IMR-90 (cell line): ENCODE data around the gene ANKLE1. TPM values are rescaled to one million over a fixed set of nuclear protein-coding genes. Genes with fewer than 3 reads are reported as not detected.

Source experiments
- ATAC-seq: fragments of 200-7000 bp; cut with Tn5 transposase; 2 replicates; pipeline ENCODE4 v1.9.1; 2020; ENCODE audit warnings: low read depth, mild to moderate bottlenecking, moderate library complexity
- BruUV-seq: library from RNA; stranded (reverse); fragments of 400-500 nt; replicated peaks from 2 replicates; lab custom pipeline; 2021; lab: Mats Ljungman, UMichigan
- CTCF ChIA-PET: fragments of 300-600 bp; formaldehyde crosslinking; extraction: SDS; loops from one replicate; lab custom pipeline; 2021; ENCODE audit warnings: antibody characterized with exemption; lab: Yijun Ruan, JAX
- POLR2A ChIA-PET: fragments of 300-600 bp; sonication (Branson Sonifier 250); formaldehyde crosslinking; loops from one replicate; lab custom pipeline; 2022; ENCODE audit warnings: antibody characterized with exemption; ENCODE audit not compliant: unreplicated experiment; lab: Charles Lee
- DNase-seq: peaks from one replicate; pipeline ENCODE4 v3.0.0; 2013
- H2AFZ ChIP-seq: replicated peaks from 2 replicates; pipeline ENCODE3; 2013; ENCODE audit warnings: low read length, mild to moderate bottlenecking; ENCODE audit not compliant: poor library complexity
- H2AK5ac ChIP-seq: 2 replicates; pipeline ENCODE4 v1.6.1; 2013; ENCODE audit warnings: low read depth, low read length, inconsistent platforms
- H2AK9ac ChIP-seq: replicated peaks from 2 replicates; pipeline ENCODE3; 2013; ENCODE audit warnings: mild to moderate bottlenecking, low read depth, low read length, moderate library complexity; ENCODE audit not compliant: poor library complexity
- H2BK120ac ChIP-seq: 2 replicates; pipeline ENCODE4 v1.6.1; 2013; ENCODE audit warnings: low read depth, low read length, inconsistent platforms
- H2BK15ac ChIP-seq: 3 replicates; pipeline ENCODE4 v1.6.1; 2013; ENCODE audit warnings: low read depth, low read length, inconsistent platforms
- H2BK20ac ChIP-seq: 2 replicates; pipeline ENCODE4 v1.6.1; 2013; ENCODE audit warnings: low read depth, mild to moderate bottlenecking, inconsistent platforms, low read length, moderate library complexity
- H2BK5ac ChIP-seq: 2 replicates; pipeline ENCODE4 v1.6.1; 2013; ENCODE audit warnings: mild to moderate bottlenecking, low read depth, low read length, inconsistent platforms; ENCODE audit not compliant: poor library complexity, severe bottlenecking
- H3K14ac ChIP-seq: replicated peaks from 2 replicates; pipeline ENCODE4 v1.6.1; 2013; ENCODE audit warnings: low read depth, low read length, inconsistent platforms
- H3K18ac ChIP-seq: 2 replicates; pipeline ENCODE4 v1.6.1; 2013; ENCODE audit warnings: low read depth, low read length, control low read depth
- H3K23ac ChIP-seq: 2 replicates; pipeline ENCODE4 v1.6.1; 2013; ENCODE audit warnings: low read depth, low read length, inconsistent platforms
- H3K27ac ChIP-seq: 2 replicates; pipeline ENCODE4 v1.5.1; 2013; ENCODE audit warnings: mild to moderate bottlenecking, control low read depth, low read length; ENCODE audit not compliant: insufficient read depth
- H3K27me3 ChIP-seq: 2 replicates; pipeline ENCODE4 v1.6.1; 2013; ENCODE audit warnings: low read length; ENCODE audit not compliant: control insufficient read depth, insufficient read depth
- H3K36me3 ChIP-seq: 2 replicates; pipeline ENCODE4 v1.6.1; 2013; ENCODE audit warnings: low read length, mixed read lengths; ENCODE audit not compliant: control insufficient read depth, insufficient read depth
- H3K4ac ChIP-seq: 2 replicates; pipeline ENCODE4 v1.6.1; 2013; ENCODE audit warnings: low read depth, low read length, inconsistent platforms
- H3K4me1 ChIP-seq: 2 replicates; pipeline ENCODE4 v1.6.1; 2013; ENCODE audit warnings: low read length, mixed read lengths; ENCODE audit not compliant: control insufficient read depth, insufficient read depth
- H3K4me2 ChIP-seq: 2 replicates; pipeline ENCODE4 v1.6.1; 2013; ENCODE audit warnings: low read depth, mild to moderate bottlenecking, control low read depth, low read length, moderate library complexity
- H3K4me3 ChIP-seq: 2 replicates; pipeline ENCODE4 v1.5.1; 2013; ENCODE audit warnings: low read depth, mild to moderate bottlenecking, control low read depth, low read length, moderate library complexity; ENCODE audit not compliant: insufficient read depth
- H3K56ac ChIP-seq: 2 replicates; pipeline ENCODE4 v1.6.1; 2013; ENCODE audit warnings: low read length, inconsistent platforms; ENCODE audit not compliant: insufficient read depth; ENCODE audit errors: extremely low read depth
- H3K79me1 ChIP-seq, 2 experiments: 2 replicates each; pipeline ENCODE4 v1.6.1; 2013; ENCODE audit warnings: low read length in 2 of 2, inconsistent platforms in 1 of 2, low read depth in 1 of 2
- H3K9ac ChIP-seq: 2 replicates; pipeline ENCODE4 v1.6.1; 2013; ENCODE audit warnings: low read depth, low read length, control low read depth
- H3K9me1 ChIP-seq: 2 replicates; pipeline ENCODE4 v1.6.1; 2013; ENCODE audit warnings: low read length, inconsistent platforms; ENCODE audit not compliant: insufficient read depth
- H3K9me3 ChIP-seq: 2 replicates; pipeline ENCODE4 v1.6.1; 2013; ENCODE audit warnings: low read length; ENCODE audit not compliant: control insufficient read depth, insufficient read depth
- H4K20me1 ChIP-seq: 2 replicates; pipeline ENCODE4 v1.6.1; 2013; ENCODE audit warnings: low read length, inconsistent platforms; ENCODE audit not compliant: insufficient read depth
- H4K5ac ChIP-seq: 2 replicates; pipeline ENCODE4 v1.6.1; 2013; ENCODE audit warnings: mild to moderate bottlenecking, low read depth, low read length, control low read depth
- H4K8ac ChIP-seq, 2 experiments: 2 replicates each; pipeline ENCODE4 v1.6.1; 2013; ENCODE audit warnings: low read depth in 2 of 2, low read length in 2 of 2, control low read depth in 1 of 2, inconsistent platforms in 1 of 2
- H4K91ac ChIP-seq: 2 replicates; pipeline ENCODE4 v1.6.1; 2013; ENCODE audit warnings: low read depth, low read length, inconsistent platforms; ENCODE audit not compliant: insufficient read depth
- BHLHE40 ChIP-seq: fragments of 150-350 bp; IDR thresholded peaks from 2 replicates; pipeline ENCODE4 v1.6.1; 2016; ENCODE audit warnings: mild to moderate bottlenecking, low read depth, low read length
- CHD1 ChIP-seq: IDR thresholded peaks from 2 replicates; pipeline ENCODE4 v1.6.1; 2012; ENCODE audit warnings: low read depth, low read length, improper control_type of control experiment
- ELK1 ChIP-seq: fragments of 150-350 bp; IDR thresholded peaks from 2 replicates; pipeline ENCODE4 v1.6.1; 2016; ENCODE audit warnings: low read depth, mild to moderate bottlenecking, low read length, moderate library complexity, borderline replicate concordance
- MAFK ChIP-seq: IDR thresholded peaks from 2 replicates; pipeline ENCODE4 v1.6.1; 2012; ENCODE audit warnings: low read depth, low read length, improper control_type of control experiment
- NFE2L2 ChIP-seq: fragments of 150-350 bp; IDR thresholded peaks from 2 replicates; pipeline ENCODE4 v1.6.1; 2016; ENCODE audit warnings: low read depth, mild to moderate bottlenecking, low read length
- RCOR1 ChIP-seq: IDR thresholded peaks from 2 replicates; pipeline ENCODE4 v1.6.1; 2012; ENCODE audit warnings: mild to moderate bottlenecking, low read length, improper control_type of control experiment; ENCODE audit not compliant: insufficient replicate concordance
- RFX5 ChIP-seq: IDR thresholded peaks from 2 replicates; pipeline ENCODE4 v1.8.0; 2012; ENCODE audit warnings: low read depth, mild to moderate bottlenecking, low read length, moderate library complexity
- USF2 ChIP-seq: fragments of 150-350 bp; IDR thresholded peaks from 2 replicates; pipeline ENCODE4 v1.6.1; 2017; ENCODE audit warnings: mild to moderate bottlenecking, antibody characterized with exemption, low read length, low read depth
- WGBS, 2 experiments: methylation state at CpG; one replicate each; pipeline versions ENCODE4 v1.1.5 to v1.1.7; 2013; ENCODE audit warnings: missing lambda C conversion rate in 2 of 2; ENCODE audit not compliant: insufficient read length in 1 of 2; ENCODE audit errors: extremely low coverage in 2 of 2; 5-methylcytosine and 5-hydroxymethylcytosine counted together
- dilution Hi-C: fragments of 300-500 bp; cut with HindIII; formaldehyde crosslinking; loops from one replicate; pipeline ENCODE4 v1.14.3; 2018; ENCODE audit warnings: low sequenced_read_pairs; ENCODE audit not compliant: unreplicated experiment
- in situ Hi-C: fragments of 300-500 bp; cut with MboI; formaldehyde crosslinking; loops from 3 replicates; pipeline ENCODE4 v1.14.3; 2019; ENCODE audit warnings: low sequenced_read_pairs, inconsistent platforms, mixed read lengths
- intact Hi-C: fragments of 100-400 bp; cut with micrococcal nuclease; formaldehyde crosslinking; loops from 2 replicates; pipeline ENCODE4 v1.10.0; 2022
- polyA plus RNA-seq, 3 experiments: library from polyadenylated mRNA; depleted of rRNA; stranded (reverse); fragments of >200 nt; gene quantifications; 2 replicates each; pipeline ENCODE4 v1.2.3, GENCODE V29; 2012; ENCODE audit warnings: low replicate concordance in 1 of 3
- total RNA-seq: library from RNA; depleted of rRNA; stranded (reverse); fragments of >200 nt; gene quantifications from 2 replicates; pipeline ENCODE4 v1.2.3, GENCODE V29; 2012

Gene ANKLE1
- total and polyA plus RNA-seq, 2 of the 4 experiments (the other 2 are of a cell fraction) = under 0.01 to 0.87 TPM

- no peaks in the 10 kb centered on the region for H3K9me3 ChIP-seq
- ATAC-seq = no peak
- H4K20me1 ChIP-seq = no peaks in the 10 kb centered on the region
- H4K8ac ChIP-seq = no peak overlapping the region
- peaks cover 3% of the 10 kb centered on the region; the same call in 1 of the 2 replicates for H3K36me3 ChIP-seq
- H2BK5ac ChIP-seq = no peak overlapping the region
- H3K18ac ChIP-seq = no peak overlapping the region
- no peak overlapping the region for H3K14ac ChIP-seq
- BruUV-seq = no TSS peak
- H3K56ac ChIP-seq = no peak overlapping the region
- no peak overlapping the region for H3K9ac ChIP-seq
- no peak for DNase-seq
- no peak overlapping the region for H4K91ac ChIP-seq
- no peak overlapping the region for H2BK15ac ChIP-seq
- H3K4ac ChIP-seq = no peak overlapping the region
- no peak overlapping the region for H4K5ac ChIP-seq
- no peak overlapping the region for H3K27ac ChIP-seq
- CTCF ChIA-PET = no interaction called here
- POLR2A ChIA-PET = no interaction called here
- no peak overlapping the region for H2AFZ ChIP-seq
- H2BK20ac ChIP-seq = no peak overlapping the region
- H3K79me1 ChIP-seq = peaks cover 0 to 29% of the 10 kb centered on the region in 2 experiments; a peak in 2 of 4 replicates
- intact Hi-C loops = no loop called here
- in situ Hi-C loops = no loop called here
- TF ChIP-seq RFX5 (no peak), RCOR1 (no peak), MAFK (no peak), CHD1 (no peak), BHLHE40 (no peak), ELK1 (no peak), NFE2L2 (no peak), USF2 (no peak)
- H2AK5ac ChIP-seq = no peak overlapping the region
- no peak overlapping the region for H3K23ac ChIP-seq
- H3K27me3 ChIP-seq = no peaks in the 10 kb centered on the region
- 100% methylated on average over 2 of the region's 8 CpGs; no CpG with 5 or more reads in 1 of the 2 experiments for WGBS, 2 experiments
- no peak overlapping the region for H3K4me3 ChIP-seq
- peaks cover 5% of the 10 kb centered on the region for H3K9me1 ChIP-seq
- no peak overlapping the region for H2AK9ac ChIP-seq
- dilution Hi-C loops = no loop called here
- no peak overlapping the region for H2BK120ac ChIP-seq
- no peak overlapping the region for H3K4me2 ChIP-seq
- H3K4me1 ChIP-seq = 0 out of 2 replicates have a peak, but pooled peaks cover 4% of the 10 kb centered on the region
Measured at GRCh38 chr19:17332360-17332676, 50.6 kb downstream of the ANKLE1 start.
